GM12872 (cell line): ENCODE measurements around the gene SRI.

Experiments
- CTCF ChIP-seq: IDR thresholded peaks from 3 replicates; pipeline ENCODE4 v1.5.1; 2011; ENCODE audit warnings: low read depth, mild to moderate bottlenecking, low read length, moderate library complexity; ENCODE audit not compliant: insufficient read depth

SRI gene

GRCh38 chr7:88218836-88219605 is 817 bp downstream of the SRI start:
- no peak for TF ChIP-seq CTCF

GRCh38 chr7:88218429-88218745 is 1.5 kb downstream of the SRI start:
- TF ChIP-seq CTCF, result no peak

- no peak for TF ChIP-seq CTCF
Observed at GRCh38 chr7:88217675-88218428, 2.0 kb downstream of the SRI start.

- no peak for TF ChIP-seq CTCF
Observed at GRCh38 chr7:88216276-88216675, 3.6 kb downstream of the SRI start.

- no peak for TF ChIP-seq CTCF
Observed at GRCh38 chr7:88215295-88215694, 4.5 kb downstream of the SRI start.

- no peak for TF ChIP-seq CTCF
Observed at GRCh38 chr7:88214456-88214855, 5.4 kb downstream of the SRI start.

GRCh38 chr7:88212918-88213317 is 6.9 kb downstream of the SRI start:
- no peak for TF ChIP-seq CTCF
